OCI-LY7 (cell line): ENCODE measurements around the gene DNAJC8. TPM values are rescaled to one million over a fixed set of nuclear protein-coding genes. Genes with fewer than 3 reads are reported as not detected.

Experiments used
- BruUV-seq: library from RNA; stranded (reverse); fragments of 400-500 nt; replicated peaks from 2 replicates; lab custom pipeline; 2021; lab: Mats Ljungman, UMichigan
- CTCF ChIA-PET: fragments of 300-600 bp; sonication (Branson Sonifier 250); formaldehyde crosslinking; loops from one replicate; lab custom pipeline; 2022; ENCODE audit warnings: antibody characterized with exemption; ENCODE audit not compliant: unreplicated experiment; lab: Charles Lee
- POLR2A ChIA-PET: fragments of 300-600 bp; sonication (Branson Sonifier 250); formaldehyde crosslinking; loops from one replicate; lab custom pipeline; 2022; ENCODE audit warnings: antibody characterized with exemption; lab: Charles Lee
- DNase-seq: peaks from one replicate; pipeline ENCODE4 v3.0.0-alpha.2; 2015; ENCODE audit warnings: low spot score
- H2AFZ ChIP-seq: fragments of 200-600 bp; sonication (generic), shearing (Covaris generic); 2 replicates; pipeline ENCODE4 v1.6.1; 2014; ENCODE audit warnings: mild to moderate bottlenecking, antibody characterized with exemption, low read length, moderate library complexity
- H3K27ac ChIP-seq: fragments of 200-600 bp; sonication (generic); 2 replicates; pipeline ENCODE4 v1.5.1; 2014; ENCODE audit warnings: mixed run types, low read depth, mild to moderate bottlenecking, moderate library complexity, low read length, inconsistent platforms; ENCODE audit not compliant: poor library complexity, severe bottlenecking
- H3K36me3 ChIP-seq: fragments of 200-600 bp; sonication (generic); 2 replicates; pipeline ENCODE4 v1.6.1; 2014; ENCODE audit warnings: mild to moderate bottlenecking, antibody characterized with exemption, low read length, moderate library complexity, mixed read lengths; ENCODE audit not compliant: insufficient read depth
- H3K4me1 ChIP-seq: fragments of 200-600 bp; sonication (generic); 2 replicates; pipeline ENCODE4 v1.5.1; 2014; ENCODE audit warnings: mild to moderate bottlenecking, low read length; ENCODE audit not compliant: insufficient read depth, poor library complexity, severe bottlenecking
- H3K4me2 ChIP-seq: fragments of 200-600 bp; sonication (generic); 2 replicates; pipeline ENCODE4 v1.6.1; 2014; ENCODE audit warnings: mild to moderate bottlenecking, low read length
- H3K4me3 ChIP-seq: fragments of 200-600 bp; sonication (generic); 2 replicates; pipeline ENCODE4 v1.5.1; 2014; ENCODE audit warnings: mild to moderate bottlenecking, low read depth, low read length; ENCODE audit not compliant: poor library complexity, severe bottlenecking
- H3K79me2 ChIP-seq: fragments of 200-600 bp; sonication (generic); 2 replicates; pipeline ENCODE4 v1.6.1; 2016; ENCODE audit warnings: low read depth, mild to moderate bottlenecking, low read length, moderate library complexity, mixed read lengths; ENCODE audit not compliant: insufficient read depth
- H3K9me2 ChIP-seq: fragments of 200-600 bp; sonication (generic); 2 replicates; pipeline ENCODE4 v1.6.1; 2016; ENCODE audit warnings: mild to moderate bottlenecking, low read length, mixed read lengths; ENCODE audit not compliant: insufficient read depth
- H3K9me3 ChIP-seq: fragments of 200-600 bp; sonication (generic); 2 replicates; pipeline ENCODE4 v1.6.1; 2014; ENCODE audit warnings: mild to moderate bottlenecking, mixed run types, low read length, mixed read lengths
- H4K20me1 ChIP-seq: fragments of 200-600 bp; sonication (generic); 2 replicates; pipeline ENCODE4 v1.6.1; 2014; ENCODE audit warnings: mild to moderate bottlenecking, antibody characterized with exemption, low read length, moderate library complexity, mixed read lengths; ENCODE audit not compliant: insufficient read depth
- EZH2phosphoT487 ChIP-seq: fragments of 200-600 bp; sonication (generic); IDR thresholded peaks from 2 replicates; pipeline ENCODE4 v1.6.1; 2018; ENCODE audit warnings: low read depth, borderline replicate concordance, mild to moderate bottlenecking, mixed run types, antibody characterized with exemption, low read length, moderate library complexity, mixed read lengths
- intact Hi-C: fragments of 100-400 bp; cut with micrococcal nuclease; formaldehyde crosslinking; loops from one replicate; pipeline ENCODE4 v1.10.0; 2022; ENCODE audit not compliant: unreplicated experiment
- total RNA-seq, 2 experiments: library from RNA; depleted of rRNA in 1 of 2; stranded (reverse); fragments of >200 nt in 1 of 2; shearing (Covaris generic) in 1 of 2; gene quantifications; 2 replicates each; pipeline ENCODE4 v1.2.3, GENCODE V29; 2014 to 2022
- TF ChIP-seq, protein P1 (sequence below): fragments of 200-600 bp; sonication (generic); conservative IDR thresholded peaks from 2 replicates; pipeline ENCODE4 v1.5.1; 2014; ENCODE audit warnings: mild to moderate bottlenecking, antibody characterized with exemption, low read length, moderate library complexity, mixed read lengths

The DNAJC8 gene
- total RNA-seq, 2 experiments from 2014 or later = 71.1 to 121 TPM

- Histone ChIP-seq H3K4me3 (no peak overlapping the region), H3K79me2 (no peaks in the 10 kb centered on the region), H3K36me3 (peaks cover 59% of the 10 kb centered on the region), H2AFZ (no peak overlapping the region), H3K4me2 (no peak overlapping the region), H3K4me1 (no peaks in the 10 kb centered on the region), H4K20me1 (no peaks in the 10 kb centered on the region), H3K9me2 (no peaks in the 10 kb centered on the region), H3K9me3 (no peaks in the 10 kb centered on the region), H3K27ac (no peak overlapping the region)
- TF ChIP-seq, protein P1, sequence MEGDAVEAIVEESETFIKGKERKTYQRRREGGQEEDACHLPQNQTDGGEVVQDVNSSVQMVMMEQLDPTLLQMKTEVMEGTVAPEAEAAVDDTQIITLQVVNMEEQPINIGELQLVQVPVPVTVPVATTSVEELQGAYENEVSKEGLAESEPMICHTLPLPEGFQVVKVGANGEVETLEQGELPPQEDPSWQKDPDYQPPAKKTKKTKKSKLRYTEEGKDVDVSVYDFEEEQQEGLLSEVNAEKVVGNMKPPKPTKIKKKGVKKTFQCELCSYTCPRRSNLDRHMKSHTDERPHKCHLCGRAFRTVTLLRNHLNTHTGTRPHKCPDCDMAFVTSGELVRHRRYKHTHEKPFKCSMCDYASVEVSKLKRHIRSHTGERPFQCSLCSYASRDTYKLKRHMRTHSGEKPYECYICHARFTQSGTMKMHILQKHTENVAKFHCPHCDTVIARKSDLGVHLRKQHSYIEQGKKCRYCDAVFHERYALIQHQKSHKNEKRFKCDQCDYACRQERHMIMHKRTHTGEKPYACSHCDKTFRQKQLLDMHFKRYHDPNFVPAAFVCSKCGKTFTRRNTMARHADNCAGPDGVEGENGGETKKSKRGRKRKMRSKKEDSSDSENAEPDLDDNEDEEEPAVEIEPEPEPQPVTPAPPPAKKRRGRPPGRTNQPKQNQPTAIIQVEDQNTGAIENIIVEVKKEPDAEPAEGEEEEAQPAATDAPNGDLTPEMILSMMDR = no peak
- TF ChIP-seq EZH2phosphoT487 = no peak
- DNase-seq = no peak
- ChIA-PET POLR2A (interaction anchor here (0.7 to 1.2 kb wide), 2 partner anchors 9 to 94 kb away, joined by 3 read pairs; no protein-coding TSS in a partner anchor), CTCF (no interaction called here)
- intact Hi-C loops = no loop called here
- BruUV-seq = no TSS peak
These were observed 45.9 kb upstream of the DNAJC8 start for GRCh38 chr1:28278763-28279162.

DNA sequence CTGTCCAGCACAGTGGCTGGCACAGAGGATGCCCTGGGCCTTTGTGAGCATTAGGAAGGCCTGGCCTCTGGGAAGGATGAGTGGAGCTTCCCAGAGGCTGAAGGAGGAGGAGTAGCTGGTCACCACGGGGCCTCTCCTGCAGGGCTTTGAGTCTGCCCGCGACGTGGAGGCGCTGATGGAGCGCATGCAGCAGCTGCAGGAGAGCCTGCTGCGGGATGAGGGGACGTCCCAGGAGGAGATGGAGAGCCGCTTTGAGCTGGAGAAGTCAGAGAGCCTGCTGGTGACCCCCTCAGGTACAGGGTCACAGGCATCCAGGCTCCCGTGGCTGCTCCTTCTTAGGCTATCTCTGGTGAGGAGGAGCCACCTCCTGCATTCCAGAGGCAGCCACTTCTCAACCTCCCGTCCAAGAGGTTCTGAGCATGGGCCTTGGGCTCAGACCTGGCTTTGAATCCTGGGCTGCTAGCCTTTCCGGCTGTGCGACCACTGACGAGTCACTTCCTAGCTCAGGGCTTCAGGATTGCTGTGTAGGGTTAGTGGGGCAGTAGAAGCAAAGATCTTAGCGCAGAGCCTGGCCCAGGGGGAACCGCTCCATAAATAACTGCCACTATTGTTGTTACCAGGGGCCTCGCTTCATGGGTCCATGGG lies 40.5 kb upstream of the DNAJC8 start:
- TF ChIP-seq, protein P1 = no peak
- TF ChIP-seq EZH2phosphoT487 = no peak
- intact Hi-C loops = no loop called here
- H3K4me1 ChIP-seq = no peaks in the 10 kb centered on the region
- H3K9me2 ChIP-seq = no peaks in the 10 kb centered on the region
- peaks cover 45% of the 10 kb centered on the region for H3K36me3 ChIP-seq
- ChIA-PET POLR2A (interaction anchor here (0.6 kb wide), 1 partner anchor 427 kb away, joined by 6 read pairs; no protein-coding TSS in a partner anchor), CTCF (no interaction called here)
- H3K4me2 ChIP-seq = no peak overlapping the region
- no TSS peak for BruUV-seq
- no peaks in the 10 kb centered on the region for H4K20me1 ChIP-seq
- H3K79me2 ChIP-seq = no peaks in the 10 kb centered on the region
- no peak overlapping the region for H2AFZ ChIP-seq
- no peak overlapping the region for H3K4me3 ChIP-seq
- no peak overlapping the region for H3K27ac ChIP-seq
- no peaks in the 10 kb centered on the region for H3K9me3 ChIP-seq
- no peak for DNase-seq

DNA sequence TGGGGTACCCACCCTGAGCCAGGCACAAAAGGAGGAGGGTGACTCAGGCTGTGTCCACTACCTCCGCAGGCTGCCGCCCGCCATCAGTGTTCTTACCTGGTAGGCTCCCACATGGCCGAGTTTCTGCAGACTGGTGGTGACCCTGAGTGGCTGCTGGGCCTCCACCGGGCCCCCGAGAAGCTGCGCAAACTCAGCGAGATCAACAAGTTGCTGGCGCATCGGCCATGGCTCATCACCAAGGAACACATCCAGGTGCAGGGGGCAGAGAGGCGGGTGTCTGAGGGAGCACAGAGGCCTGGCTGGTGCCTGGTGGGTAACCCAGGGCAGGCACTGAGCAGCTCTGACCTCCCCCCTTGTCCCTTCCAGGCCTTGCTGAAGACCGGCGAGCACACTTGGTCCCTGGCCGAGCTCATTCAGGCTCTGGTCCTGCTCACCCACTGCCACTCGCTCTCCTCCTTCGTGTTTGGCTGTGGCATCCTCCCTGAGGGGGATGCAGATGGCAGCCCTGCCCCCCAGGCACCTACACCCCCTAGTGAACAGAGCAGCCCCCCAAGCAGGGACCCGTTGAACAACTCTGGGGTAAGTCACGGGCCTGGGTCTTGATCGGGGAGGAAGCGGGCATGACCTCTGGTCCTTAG lies 39.5 kb upstream of the DNAJC8 start:
- Histone ChIP-seq H3K79me2 (peaks cover 5% of the 10 kb centered on the region; the same call in 1 of the 2 replicates), H3K4me2 (no peak overlapping the region), H3K9me2 (no peaks in the 10 kb centered on the region), H3K9me3 (no peaks in the 10 kb centered on the region), H4K20me1 (0 out of 2 replicates have a peak, but pooled peaks cover 2% of the 10 kb centered on the region), H3K36me3 (peaks cover 39% of the 10 kb centered on the region), H3K27ac (no peak overlapping the region), H2AFZ (no peak overlapping the region), H3K4me3 (no peak overlapping the region), H3K4me1 (no peaks in the 10 kb centered on the region)
- ChIA-PET POLR2A (no interaction called here), CTCF (no interaction called here)
- DNase-seq = no peak
- no peak for TF ChIP-seq EZH2phosphoT487
- TF ChIP-seq, protein P1 = no peak
- intact Hi-C loops = no loop called here
- BruUV-seq = no TSS peak
